ENCODE data around the gene NEDD4L. TPM values are rescaled to one million over a fixed set of nuclear protein-coding genes. Genes with fewer than 3 reads are reported as not detected.

The NEDD4L gene
- total RNA-seq, 1 experiment from 2014 or later = 42.9 TPM

DNA sequence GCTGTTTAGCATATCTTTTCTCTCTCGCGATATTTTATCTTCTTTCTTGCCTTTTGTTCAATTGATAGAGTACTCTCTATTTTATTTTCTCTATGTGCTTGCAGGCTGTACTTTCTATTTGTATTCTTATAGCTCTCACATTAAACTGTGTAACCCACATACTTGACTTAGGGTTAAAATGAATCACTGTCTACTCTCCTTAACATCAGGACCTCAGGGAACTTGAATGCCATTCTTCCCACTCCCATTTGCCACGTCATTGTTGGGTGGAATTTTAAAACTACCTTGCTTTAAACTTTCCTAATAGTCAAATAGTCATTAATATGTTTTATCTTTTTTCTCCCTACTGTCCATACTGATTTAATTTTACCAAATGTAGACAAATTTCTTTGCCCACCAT lies 315.2 kb downstream of the NEDD4L start:
- ChIA-PET POLR2A (no interaction called here), CTCF (no interaction called here)
- in situ Hi-C loops (cut with HindIII; ENCODE audit: low pct_unique_long_range_greater_than_20kb, low sequenced_read_pairs) = no loop called here
- Histone ChIP-seq H3K36me3 (ENCODE audit: control insufficient read depth, insufficient read depth, low read length) (no peaks in the 10 kb centered on the region; the same call in 1 of the 2 replicates), H3K27ac (ENCODE audit: low read length) (no peak overlapping the region), H3K27me3 (ENCODE audit: control insufficient read depth, insufficient read depth, low read length) (no peaks in the 10 kb centered on the region), H3K9me3 (ENCODE audit: control insufficient read depth, insufficient read depth, low read depth, low read length) (no peaks in the 10 kb centered on the region), H3K4me1 (ENCODE audit: control insufficient read depth, insufficient read depth, low read length) (no peaks in the 10 kb centered on the region), H3K4me3 (ENCODE audit: low read depth in 2 of 2, low read length in 2 of 2) (no peak overlapping the region)
- BruUV-seq (replicated peaks) = no TSS peak
- TF ChIP-seq, protein P1, sequence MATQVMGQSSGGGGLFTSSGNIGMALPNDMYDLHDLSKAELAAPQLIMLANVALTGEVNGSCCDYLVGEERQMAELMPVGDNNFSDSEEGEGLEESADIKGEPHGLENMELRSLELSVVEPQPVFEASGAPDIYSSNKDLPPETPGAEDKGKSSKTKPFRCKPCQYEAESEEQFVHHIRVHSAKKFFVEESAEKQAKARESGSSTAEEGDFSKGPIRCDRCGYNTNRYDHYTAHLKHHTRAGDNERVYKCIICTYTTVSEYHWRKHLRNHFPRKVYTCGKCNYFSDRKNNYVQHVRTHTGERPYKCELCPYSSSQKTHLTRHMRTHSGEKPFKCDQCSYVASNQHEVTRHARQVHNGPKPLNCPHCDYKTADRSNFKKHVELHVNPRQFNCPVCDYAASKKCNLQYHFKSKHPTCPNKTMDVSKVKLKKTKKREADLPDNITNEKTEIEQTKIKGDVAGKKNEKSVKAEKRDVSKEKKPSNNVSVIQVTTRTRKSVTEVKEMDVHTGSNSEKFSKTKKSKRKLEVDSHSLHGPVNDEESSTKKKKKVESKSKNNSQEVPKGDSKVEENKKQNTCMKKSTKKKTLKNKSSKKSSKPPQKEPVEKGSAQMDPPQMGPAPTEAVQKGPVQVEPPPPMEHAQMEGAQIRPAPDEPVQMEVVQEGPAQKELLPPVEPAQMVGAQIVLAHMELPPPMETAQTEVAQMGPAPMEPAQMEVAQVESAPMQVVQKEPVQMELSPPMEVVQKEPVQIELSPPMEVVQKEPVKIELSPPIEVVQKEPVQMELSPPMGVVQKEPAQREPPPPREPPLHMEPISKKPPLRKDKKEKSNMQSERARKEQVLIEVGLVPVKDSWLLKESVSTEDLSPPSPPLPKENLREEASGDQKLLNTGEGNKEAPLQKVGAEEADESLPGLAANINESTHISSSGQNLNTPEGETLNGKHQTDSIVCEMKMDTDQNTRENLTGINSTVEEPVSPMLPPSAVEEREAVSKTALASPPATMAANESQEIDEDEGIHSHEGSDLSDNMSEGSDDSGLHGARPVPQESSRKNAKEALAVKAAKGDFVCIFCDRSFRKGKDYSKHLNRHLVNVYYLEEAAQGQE (IDR thresholded peaks at IDR 0.05; ENCODE audit: insufficient read depth in 1 of 2, low read depth in 2 of 2, low read length in 1 of 2) = no peak
- TF ChIP-seq CTCF (IDR thresholded peaks at IDR 0.05) (no peak), TCF7L2 (IDR thresholded peaks at IDR 0.05; ENCODE audit: low read depth, low read length) (no peak), POLR2AphosphoS5 (IDR thresholded peaks at IDR 0.05; ENCODE audit: low read depth, low read length) (no peak), SIN3A (IDR thresholded peaks at IDR 0.05; ENCODE audit: borderline replicate concordance, insufficient read depth, low read depth, low read length) (no peak)
- ATAC-seq (no peak), DNase-seq (ENCODE audit: low read depth, low spot score) (no peak)
- intact Hi-C loops (cut with micrococcal nuclease; ENCODE audit: unreplicated experiment) = no loop called here

- Histone ChIP-seq H3K36me3 (ENCODE audit: control insufficient read depth, insufficient read depth, low read length) (no peaks in the 10 kb centered on the region; the same call in 1 of the 2 replicates), H3K27ac (ENCODE audit: low read length) (no peak overlapping the region), H3K27me3 (ENCODE audit: control insufficient read depth, insufficient read depth, low read length) (no peaks in the 10 kb centered on the region), H3K4me3 (ENCODE audit: low read depth in 2 of 2, low read length in 2 of 2) (no peak overlapping the region), H3K9me3 (ENCODE audit: control insufficient read depth, insufficient read depth, low read depth, low read length) (no peaks in the 10 kb centered on the region), H3K4me1 (ENCODE audit: control insufficient read depth, insufficient read depth, low read length) (no peaks in the 10 kb centered on the region)
- TF ChIP-seq, protein P1 (IDR thresholded peaks at IDR 0.05; ENCODE audit: insufficient read depth in 1 of 2, low read depth in 2 of 2, low read length in 1 of 2) = no peak
- TF ChIP-seq SIN3A (IDR thresholded peaks at IDR 0.05; ENCODE audit: borderline replicate concordance, insufficient read depth, low read depth, low read length) (no peak), CTCF (IDR thresholded peaks at IDR 0.05) (no peak), POLR2AphosphoS5 (IDR thresholded peaks at IDR 0.05; ENCODE audit: low read depth, low read length) (no peak), TCF7L2 (IDR thresholded peaks at IDR 0.05; ENCODE audit: low read depth, low read length) (no peak)
- in situ Hi-C loops (cut with HindIII; ENCODE audit: low pct_unique_long_range_greater_than_20kb, low sequenced_read_pairs) = no loop called here
- no peak for ATAC-seq
- BruUV-seq (replicated peaks) = no TSS peak
- intact Hi-C loops (cut with micrococcal nuclease; ENCODE audit: unreplicated experiment) = no loop called here
- ChIA-PET CTCF (no interaction called here), POLR2A (interaction anchor here (0.7 kb wide), 1 partner anchor 33 kb away, joined by 3 read pairs; no protein-coding TSS in a partner anchor)
- DNase-seq (ENCODE audit: low read depth, low spot score) = no peak
These were observed 315.6 kb downstream of the NEDD4L start for GRCh38 chr18:58359620-58360019.
